Endothelial cell of umbilical vein (primary cell): ENCODE measurements around the gene KANSL1. TPM values are rescaled to one million over a fixed set of nuclear protein-coding genes. Genes with fewer than 3 reads are reported as not detected.

Experiments
- BruUV-seq: library from RNA; stranded (reverse); fragments of 400-500 nt; replicated peaks from 2 replicates; lab custom pipeline; 2021; lab: Mats Ljungman, UMichigan
- CTCF ChIA-PET: fragments of 300-600, 350-600 bp; sonication (Branson Sonifier 250); formaldehyde crosslinking; loops from one replicate; lab custom pipeline; 2021; ENCODE audit warnings: antibody characterized with exemption, inconsistent platforms; lab: Charles Lee
- POLR2A ChIA-PET: fragments of 300-600, 350-600 bp; sonication (Branson Sonifier 250); formaldehyde crosslinking; loops from one replicate; lab custom pipeline; 2021; ENCODE audit warnings: antibody characterized with exemption, inconsistent platforms; lab: Charles Lee
- DNase-seq: peaks from one replicate; pipeline ENCODE4 v3.0.0-alpha.2; 2011; ENCODE audit warnings: low read depth, low spot score
- FAIRE-seq: peaks from 2 replicates; lab custom pipeline; 2011; peaks lifted over from hg19 to GRCh38; lab: Jason Lieb, UNC
- H2AFZ ChIP-seq: 2 replicates; pipeline ENCODE4 v1.6.0; 2012; ENCODE audit warnings: low read depth, low read length, control low read depth, inconsistent platforms
- H3K27ac ChIP-seq: 2 replicates; pipeline ENCODE4 v1.5.1; 2011; ENCODE audit warnings: low read depth, mild to moderate bottlenecking, control low read depth, low read length, moderate library complexity; ENCODE audit not compliant: insufficient read depth
- H3K27me3 ChIP-seq, 2 experiments: 2 replicates each; pipeline versions ENCODE4 v1.6.0 to v1.6.1; 2011; ENCODE audit warnings: low read length in 2 of 2, mixed read lengths in 1 of 2; ENCODE audit not compliant: control insufficient read depth in 2 of 2, insufficient read depth in 2 of 2
- H3K36me3 ChIP-seq, 2 experiments: 2 replicates in 1 of 2; 3 replicates in 1 of 2; pipeline ENCODE4 v1.5.1; 2011; ENCODE audit warnings: low read length in 2 of 2, mild to moderate bottlenecking in 1 of 2, moderate library complexity in 1 of 2; ENCODE audit not compliant: control insufficient read depth in 2 of 2, insufficient read depth in 2 of 2; ENCODE audit errors: extremely low read depth in 1 of 2
- H3K4me1 ChIP-seq: 3 replicates; pipeline ENCODE4 v1.5.1; 2011; ENCODE audit warnings: mild to moderate bottlenecking, low read length; ENCODE audit not compliant: control insufficient read depth, insufficient read depth; ENCODE audit errors: extremely low read depth
- H3K4me2 ChIP-seq: 2 replicates; pipeline ENCODE4 v1.6.1; 2011; ENCODE audit warnings: low read length, control low read depth, mixed read lengths; ENCODE audit not compliant: insufficient read depth
- H3K4me3 ChIP-seq, 3 experiments: fragments of 200-600 bp in 1 of 3; sonication (generic), shearing (Covaris generic) in 1 of 3; replicated peaks in 1 of 3; 2 replicates each; pipeline ENCODE4 v1.5.1; 2011 to 2016; ENCODE audit warnings: control low read depth in 3 of 3, low read length in 3 of 3, mild to moderate bottlenecking in 2 of 3, inconsistent platforms in 1 of 3, low read depth in 1 of 3, moderate library complexity in 1 of 3; ENCODE audit not compliant: insufficient read depth in 1 of 3
- H3K79me2 ChIP-seq: 2 replicates; pipeline ENCODE4 v1.6.0; 2012; ENCODE audit warnings: low read length, inconsistent platforms; ENCODE audit not compliant: control insufficient read depth, insufficient read depth
- H3K9ac ChIP-seq: replicated peaks from 2 replicates; pipeline ENCODE3; 2011; ENCODE audit warnings: low read length, control low read depth; ENCODE audit not compliant: insufficient read depth; ENCODE audit errors: extremely low read depth
- H3K9me1 ChIP-seq: replicated peaks from 3 replicates; pipeline ENCODE4 v1.6.0; 2011; ENCODE audit warnings: mild to moderate bottlenecking, low read length; ENCODE audit not compliant: control insufficient read depth, insufficient read depth; ENCODE audit errors: extremely low read depth
- H3K9me3 ChIP-seq: replicated peaks from 2 replicates; pipeline ENCODE4 v1.5.1; 2012; ENCODE audit warnings: low read length, inconsistent platforms; ENCODE audit not compliant: control insufficient read depth, insufficient read depth
- H4K20me1 ChIP-seq: replicated peaks from 2 replicates; pipeline ENCODE3; 2011; ENCODE audit warnings: mild to moderate bottlenecking, low read length; ENCODE audit not compliant: control insufficient read depth, insufficient read depth; ENCODE audit errors: extremely low read depth
- CTCF ChIP-seq, 2 donors: IDR thresholded peaks; 1 replicate in 1 of 2; 2 replicates in 1 of 2; pipeline ENCODE4 v1.5.1; 2011; ENCODE audit warnings: low read length in 2 of 2, mild to moderate bottlenecking in 2 of 2, moderate library complexity in 2 of 2, control low read depth in 1 of 2, inconsistent platforms in 1 of 2, low read depth in 1 of 2; ENCODE audit not compliant: insufficient read depth in 1 of 2; ENCODE audit errors: extremely low read depth in 1 of 2
- EZH2 ChIP-seq: IDR thresholded peaks from 2 replicates; pipeline ENCODE4 v1.6.1; 2012; ENCODE audit warnings: borderline replicate concordance, low read depth, mild to moderate bottlenecking, moderate library complexity, low read length, inconsistent platforms; ENCODE audit not compliant: severe bottlenecking
- FOS ChIP-seq: IDR thresholded peaks from 2 replicates; pipeline ENCODE4 v1.6.1; 2011; ENCODE audit warnings: mild to moderate bottlenecking, low read length, moderate library complexity, borderline replicate concordance; ENCODE audit not compliant: insufficient read depth
- GATA2 ChIP-seq: IDR thresholded peaks from 2 replicates; pipeline ENCODE4 v1.7.0; 2011; ENCODE audit warnings: low read depth, mild to moderate bottlenecking, moderate library complexity, mixed read lengths, low read length; ENCODE audit not compliant: insufficient read length, insufficient read depth
- JUN ChIP-seq: IDR thresholded peaks from 2 replicates; pipeline ENCODE4 v1.6.1; 2011; ENCODE audit warnings: borderline replicate concordance, low read depth; ENCODE audit not compliant: insufficient read length, insufficient read depth
- MAX ChIP-seq: IDR thresholded peaks from 2 replicates; pipeline ENCODE4 v1.6.1; 2011; ENCODE audit not compliant: insufficient read depth, insufficient read length
- MYC ChIP-seq: IDR thresholded peaks from one replicate; pipeline ENCODE4 v1.6.1; 2011; ENCODE audit warnings: mild to moderate bottlenecking, low read depth, low read length
- POLR2A ChIP-seq: IDR thresholded peaks from 2 replicates; pipeline ENCODE4 v1.6.1; 2012; ENCODE audit warnings: low read depth, mild to moderate bottlenecking, control low read depth, low read length
- POLR2AphosphoS5 ChIP-seq: IDR thresholded peaks from 2 replicates; pipeline ENCODE4 v1.6.1; 2012; ENCODE audit warnings: low read depth, mild to moderate bottlenecking, control low read depth, low read length, moderate library complexity; ENCODE audit not compliant: insufficient read depth
- dilution Hi-C: fragments of 300-500 bp; cut with MboI; formaldehyde crosslinking; loops from one replicate; pipeline ENCODE4 v1.15.0; 2019; ENCODE audit warnings: low sequenced_read_pairs; ENCODE audit not compliant: extremely low pct_ligation_motif_present
- intact Hi-C: fragments of 100-400 bp; cut with micrococcal nuclease; formaldehyde crosslinking; loops from one replicate; pipeline ENCODE4 v1.10.0; 2022
- polyA plus RNA-seq, 4 experiments: library from polyadenylated mRNA; depleted of rRNA in 3 of 4; stranded (reverse) in 3 of 4; unstranded in 1 of 4; fragments of >200 nt; gene quantifications; 2 replicates each; pipeline versions ENCODE4 v1.2.1 to v1.2.3, GENCODE V29; 2011 to 2012; ENCODE audit warnings: missing spikeins in 1 of 4
- total RNA-seq: library from RNA; stranded (reverse); gene quantifications from 2 replicates; pipeline ENCODE4 v1.2.3, GENCODE V29; 2021

The KANSL1 gene
- total and polyA plus RNA-seq, 2 donors (not counting 3 experiments of a cell fraction or from before 2014, with no cell fraction given): 29.1 to 74.0 TPM

GRCh38 chr17:46056800-46057304 is 136.4 kb downstream of the KANSL1 start:
- no peaks in the 10 kb centered on the region for H3K9me1 ChIP-seq
- POLR2A ChIA-PET: no interaction called here
- intact Hi-C loops: loop anchor here (1.0 to 5.0 kb wide), 2 partner anchors 50 to 135 kb away; no protein-coding TSS in a partner anchor

More at GRCh38 chr17:46056800-46057304, 136.4 kb downstream of the KANSL1 start:
- peak overlapping the region; percentile 54 for H3K9ac ChIP-seq
- no peak overlapping the region for H2AFZ ChIP-seq
- FAIRE-seq (peak; percentile 40), DNase-seq (peak; percentile 84)
- dilution Hi-C loops: no loop called here
- peak overlapping the region in 1 of 3 experiments; percentile 18 for H3K4me3 ChIP-seq
- peaks cover 2% of the 10 kb centered on the region in 2 experiments for H3K36me3 ChIP-seq
- BruUV-seq: no TSS peak
- no peaks in the 10 kb centered on the region for H4K20me1 ChIP-seq
- no peaks in the 10 kb centered on the region for H3K9me3 ChIP-seq
- CTCF ChIA-PET: interaction anchor here (0.6 to 4.9 kb wide), 15 partner anchors 10 to 897 kb away, joined by 3 to 98 read pairs (median 3); partner anchors contain the start of gene KANSL1
- H3K4me1 ChIP-seq: peaks cover 22% of the 10 kb centered on the region
- peaks cover 21% of the 10 kb centered on the region for H3K79me2 ChIP-seq
- H3K4me2 ChIP-seq: peak overlapping the region; percentile 73
- no peaks in the 10 kb centered on the region for H3K27me3 ChIP-seq
- TF ChIP-seq EZH2 (no peak), POLR2A (no peak), FOS (peak; percentile 42), GATA2 (peak; percentile 54), JUN (peak; percentile 72), CTCF (IDR thresholded peaks at IDR 0.05; ENCODE audit: extremely low read depth in 1 of 2, insufficient read depth in 1 of 2, low read depth in 1 of 2, low read length in 2 of 2) (no peak), MYC (no peak), MAX (no peak), POLR2AphosphoS5 (no peak)
- peak overlapping the region; percentile 87 for H3K27ac ChIP-seq
